Daoy (cell line): ENCODE results near the gene TMED10. TPM values are rescaled to one million over a fixed set of nuclear protein-coding genes. Genes with fewer than 3 reads are reported as not detected.

ENCODE experiments used
- DNase-seq: peaks from one replicate; pipeline ENCODE4 v3.0.0-alpha.2; 2015; ENCODE audit warnings: low read depth
- total RNA-seq: library from RNA; depleted of rRNA; stranded (reverse); fragments of >200 nt; shearing (Covaris generic); gene quantifications from 2 replicates; pipeline ENCODE4 v1.2.3, GENCODE V29; 2014; rRNA removed

Gene TMED10
- total RNA-seq, 1 experiment from 2014 or later = 298 TPM

GRCh38 chr14:75088566-75089373 lies 87.6 kb downstream of the TMED10 start:
- DNase-seq = peak; percentile 59

GRCh38 chr14:75088153-75088552 lies 88.3 kb downstream of the TMED10 start:
- DNase-seq = no peak

DNA sequence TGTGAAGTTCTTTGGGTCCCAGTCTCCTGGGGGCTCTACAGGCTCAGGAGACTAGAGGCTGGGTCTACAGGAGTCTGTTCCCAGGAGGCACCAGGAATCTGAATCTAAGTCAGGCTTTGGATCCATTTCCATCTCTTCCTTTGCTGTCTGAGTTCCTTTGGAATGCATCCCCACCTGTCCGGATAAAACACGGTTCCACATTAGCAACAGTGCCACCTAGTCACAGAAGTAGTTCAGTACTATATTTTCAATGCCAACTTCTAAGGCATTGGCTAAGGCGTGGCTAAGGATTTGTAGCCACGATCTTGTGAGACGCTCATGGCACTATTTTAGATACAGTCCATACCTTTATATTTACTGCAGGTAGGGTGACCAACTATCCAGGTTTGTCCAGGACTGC lies 91.9 kb downstream of the TMED10 start:
- no peak for DNase-seq

GRCh38 chr14:75083271-75083670 lies 93.1 kb downstream of the TMED10 start:
- DNase-seq = no peak

DNA sequence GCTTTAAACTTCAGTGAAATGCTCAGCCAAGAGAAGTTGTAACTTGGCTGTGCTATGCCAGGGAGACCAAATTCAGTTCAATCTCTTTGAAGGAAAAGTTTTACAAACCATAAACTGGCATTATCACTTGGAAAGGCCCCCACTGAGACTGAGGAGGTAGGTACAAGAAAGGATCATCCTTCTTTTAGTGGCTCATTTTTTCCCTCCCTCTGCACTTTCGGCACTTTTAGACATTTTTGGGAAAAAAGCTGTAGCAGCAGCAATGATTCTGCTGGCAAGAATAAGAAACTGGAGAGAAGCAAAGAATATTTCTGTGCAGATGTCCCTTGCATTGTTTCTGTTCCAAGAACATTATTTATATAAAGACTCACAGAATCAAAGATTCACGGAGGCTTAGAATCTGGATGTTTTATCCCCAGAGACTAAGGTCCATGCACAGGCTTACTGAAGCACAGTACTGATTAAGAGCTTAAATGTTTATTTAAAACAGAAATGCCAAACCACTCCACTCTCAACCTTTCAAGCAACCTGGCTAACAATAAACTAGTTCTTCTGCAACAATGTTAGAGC lies 94.7 kb downstream of the TMED10 start:
- DNase-seq = no peak

Other genes with a start within 250 kb of the TMED10 start
- gene PGF, start 221.0 kb downstream of the TMED10 start, total RNA-seq = 4.4 and 8.0 TPM in 2 replicates
- 72.0 and 87.9 TPM in 2 replicates for gene EIF2B2, start 173.7 kb downstream of the TMED10 start, total RNA-seq
- 7.9 and 16.0 TPM in 2 replicates for gene MLH3, start 125.1 kb downstream of the TMED10 start, total RNA-seq
- 21.8 and 34.0 TPM in 2 replicates for gene ACYP1, start 112.6 kb downstream of the TMED10 start, total RNA-seq
- 1.4 and 4.3 TPM in 2 replicates for gene ZC2HC1C, start 107.0 kb downstream of the TMED10 start, total RNA-seq
- 27.6 and 31.8 TPM in 2 replicates for gene NEK9, start 49.6 kb downstream of the TMED10 start, total RNA-seq
- gene FOS, start 102.2 kb upstream of the TMED10 start, total RNA-seq = 8.8 and 9.1 TPM in 2 replicates